Islet of Langerhans (tissue), 1 donor: ENCODE measurements around the gene MARK1.
A peak's percentile ranks its signal among the peaks of the same experiment; 100 is the strongest.
"Not testable (repeated sequence)": the region's sequence is repeated elsewhere in the genome, so short reads cannot be mapped to it uniquely, and the experiment has no call there.

Experiments
- FAIRE-seq: peaks from one replicate; lab custom pipeline; 2011; peaks lifted over from hg19 to GRCh38; lab: Jason Lieb, UNC

MARK1 gene

DNA sequence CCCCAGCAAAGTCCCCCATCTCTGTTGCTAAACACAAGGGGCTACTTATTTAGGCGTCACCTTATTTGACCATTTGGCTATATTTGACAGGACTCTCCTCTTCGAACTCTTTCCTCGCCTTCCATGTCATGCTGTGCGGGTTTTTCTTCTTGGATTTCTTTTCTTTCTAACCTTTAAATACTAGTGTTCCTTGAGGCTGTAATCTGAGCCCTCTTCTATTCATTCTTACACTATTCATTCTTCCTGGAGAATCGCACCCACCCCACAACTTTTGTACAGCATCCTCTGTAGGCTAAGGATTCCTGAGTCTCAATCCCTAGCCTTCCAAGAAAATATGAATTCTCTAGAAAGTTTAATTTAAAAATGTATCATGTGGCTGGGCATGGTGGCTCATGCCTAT lies 100.5 kb downstream of the MARK1 start:
- no peak for FAIRE-seq

DNA sequence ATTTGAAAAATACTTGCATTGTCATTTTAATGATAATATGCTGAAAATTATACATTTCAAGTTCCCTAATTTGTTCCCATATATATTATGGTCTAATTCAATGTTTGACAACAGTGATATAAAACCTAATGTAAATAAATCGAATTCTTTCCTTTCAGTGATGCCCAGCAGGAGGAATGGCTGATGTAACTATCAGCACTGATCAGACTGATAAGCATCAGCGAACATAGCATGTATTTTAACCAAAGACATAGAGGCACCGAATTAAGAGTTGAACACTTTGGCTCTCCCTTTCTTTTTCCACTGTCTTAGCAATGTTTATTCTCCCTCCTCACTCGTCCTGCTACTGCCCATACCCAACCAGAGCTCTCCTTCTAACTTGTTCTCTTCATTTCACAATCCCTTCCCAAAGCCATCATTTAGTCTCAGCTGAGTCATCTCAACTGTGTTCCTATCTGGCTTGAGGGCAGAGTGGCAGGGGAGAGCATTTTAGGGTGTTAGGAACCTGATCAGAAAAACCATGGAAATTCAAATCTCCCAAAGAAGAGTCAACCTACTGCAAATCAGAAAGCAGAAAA lies 103.4 kb downstream of the MARK1 start:
- FAIRE-seq: no peak

DNA sequence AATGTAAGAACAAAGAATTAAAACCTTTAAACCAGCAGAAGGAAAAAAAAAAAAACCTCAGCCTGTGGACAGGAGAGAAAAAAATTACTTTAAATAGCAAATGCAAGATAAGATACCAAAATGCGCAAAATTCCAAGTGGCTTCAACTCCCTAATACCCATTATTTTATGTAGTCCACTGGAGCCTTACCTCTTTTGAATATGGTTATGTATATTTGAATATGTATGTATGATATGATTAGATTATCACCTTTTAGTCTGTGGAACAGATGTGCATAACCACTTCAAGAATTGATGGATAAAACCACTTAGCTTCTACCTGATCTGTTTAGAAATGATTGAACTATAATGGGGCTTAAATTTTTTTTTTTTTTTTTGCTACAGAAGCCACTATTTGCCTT lies 109.8 kb downstream of the MARK1 start:
- FAIRE-seq: no peak

DNA sequence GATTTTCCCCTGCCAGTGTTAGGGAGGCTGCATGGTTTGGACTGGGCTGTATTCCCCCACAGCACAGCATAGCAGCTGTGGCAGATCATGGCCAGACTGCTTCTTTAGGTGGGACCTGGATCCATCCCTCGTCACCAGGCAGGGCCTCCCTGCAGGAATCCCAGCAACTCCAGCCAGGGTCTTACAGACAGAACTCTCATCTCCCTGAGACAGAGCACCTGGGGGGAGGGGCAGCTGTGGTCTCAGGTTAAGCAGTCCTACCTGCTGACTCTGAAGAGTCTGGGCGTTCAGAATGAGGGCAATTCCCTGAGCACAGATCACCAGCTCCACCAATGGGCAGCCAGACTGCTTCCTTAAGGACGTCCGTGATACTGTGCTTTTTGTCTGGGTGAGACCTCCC lies 114.3 kb downstream of the MARK1 start:
- FAIRE-seq: no peak

GRCh38 chr1:220652995-220653394 lies 125.1 kb downstream of the MARK1 start:
- FAIRE-seq: no peak

DNA sequence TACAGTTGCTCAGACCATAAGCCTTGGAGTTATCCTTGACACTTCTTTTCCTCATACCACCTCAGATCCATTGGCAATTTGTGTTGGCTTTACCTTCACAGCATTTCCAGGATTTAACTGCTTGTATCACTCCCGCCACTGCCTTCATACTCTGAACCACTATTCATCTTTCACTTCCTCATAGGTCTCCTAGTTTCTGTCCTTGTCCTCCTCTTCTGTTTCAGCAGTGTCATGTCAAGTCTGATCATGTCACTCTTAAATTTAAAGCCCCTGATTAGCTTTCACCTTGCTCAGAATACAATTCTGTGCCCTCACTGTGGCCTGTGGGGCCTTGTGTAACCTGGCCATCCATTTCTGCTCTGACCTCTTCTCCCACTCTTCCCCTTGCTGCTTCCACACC lies 127.6 kb downstream of the MARK1 start:
- no peak for FAIRE-seq

DNA sequence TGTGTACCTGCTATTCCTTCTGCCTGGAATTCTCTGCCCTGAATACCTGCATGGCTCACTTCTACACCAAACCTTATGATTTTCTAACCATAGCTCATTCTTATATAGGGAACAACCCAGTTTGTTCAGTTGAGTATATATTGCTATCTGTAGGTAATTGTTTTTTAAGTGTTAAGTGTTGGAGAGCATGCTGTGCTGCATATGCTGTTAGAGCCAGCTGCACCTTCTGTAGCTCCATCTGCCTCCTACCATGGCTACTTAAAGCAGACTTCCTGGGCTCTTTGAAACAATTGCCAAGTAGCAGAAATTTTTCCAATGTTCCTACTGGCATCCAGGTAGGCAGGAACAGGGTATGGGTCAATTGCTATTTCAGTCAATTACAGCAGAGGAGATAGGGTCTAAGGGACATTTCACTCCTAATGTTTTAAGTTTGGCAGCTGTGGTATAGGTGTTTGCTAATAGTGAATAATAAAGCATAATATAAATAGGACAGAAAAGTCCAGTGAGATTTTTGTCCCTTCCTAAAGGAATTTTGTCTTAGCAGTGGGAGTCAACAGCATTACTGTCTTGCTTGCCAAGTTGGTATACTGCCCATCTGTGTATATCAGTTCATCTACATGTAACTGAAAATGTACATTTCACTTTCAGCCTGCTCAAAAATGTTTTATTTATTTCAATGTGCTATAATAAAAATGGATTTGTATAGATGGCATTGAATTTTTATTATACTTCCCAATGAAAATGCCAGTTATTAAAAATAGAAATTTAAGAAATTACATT lies 128.2 kb downstream of the MARK1 start:
- FAIRE-seq: no peak

DNA sequence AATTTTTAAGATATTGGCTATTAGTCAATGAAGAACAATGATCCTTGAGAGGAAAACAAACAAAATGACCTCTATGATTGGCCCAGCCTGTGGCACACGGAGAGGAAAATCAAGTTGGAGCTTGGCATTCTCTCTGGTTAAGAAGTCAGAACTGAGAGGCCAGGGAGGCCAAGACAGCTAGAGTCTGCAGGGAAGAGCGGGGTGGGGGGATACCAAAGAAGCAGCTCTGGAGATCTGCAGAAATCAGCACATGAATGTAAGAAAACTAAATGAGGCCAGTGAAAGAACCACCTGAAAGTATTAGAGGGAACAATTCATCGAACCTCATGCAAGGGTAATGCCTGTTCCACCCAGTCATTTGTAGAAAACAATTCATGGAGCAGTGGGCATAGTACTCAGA lies 138.4 kb downstream of the MARK1 start:
- FAIRE-seq: no peak

GRCh38 chr1:220669005-220669404 lies 141.1 kb downstream of the MARK1 start:
- no peak for FAIRE-seq

GRCh38 chr1:220670365-220670764 lies 142.4 kb downstream of the MARK1 start:
- no peak for FAIRE-seq

- FAIRE-seq: no peak
Observed at GRCh38 chr1:220673921-220674320, 146.0 kb downstream of the MARK1 start.

DNA sequence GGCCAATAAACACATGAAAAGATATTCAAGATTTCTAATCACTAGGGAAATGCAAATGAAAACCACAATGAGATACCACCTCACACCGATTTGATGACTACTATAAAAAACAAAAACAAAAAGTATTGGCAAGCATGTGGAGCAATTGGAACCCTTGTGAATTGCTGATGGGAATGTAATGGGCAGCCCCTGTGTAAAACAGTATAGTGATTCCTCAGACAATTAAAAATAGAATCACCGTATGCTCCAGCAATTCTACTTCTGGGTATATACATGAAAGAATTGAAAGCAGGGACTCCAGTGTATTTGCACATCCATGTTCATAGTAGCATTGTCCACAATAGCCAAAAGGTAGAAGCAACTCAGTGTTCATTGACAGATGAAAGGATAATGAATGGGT lies 149.3 kb downstream of the MARK1 start:
- no peak for FAIRE-seq

- FAIRE-seq: peak; percentile 68
Observed at GRCh38 chr1:220680085-220680687, 152.2 kb downstream of the MARK1 start.

GRCh38 chr1:220681220-220681880 lies 153.4 kb downstream of the MARK1 start:
- no peak for FAIRE-seq

- FAIRE-seq: no peak
Observed at GRCh38 chr1:220682901-220683576, 155.1 kb downstream of the MARK1 start.

DNA sequence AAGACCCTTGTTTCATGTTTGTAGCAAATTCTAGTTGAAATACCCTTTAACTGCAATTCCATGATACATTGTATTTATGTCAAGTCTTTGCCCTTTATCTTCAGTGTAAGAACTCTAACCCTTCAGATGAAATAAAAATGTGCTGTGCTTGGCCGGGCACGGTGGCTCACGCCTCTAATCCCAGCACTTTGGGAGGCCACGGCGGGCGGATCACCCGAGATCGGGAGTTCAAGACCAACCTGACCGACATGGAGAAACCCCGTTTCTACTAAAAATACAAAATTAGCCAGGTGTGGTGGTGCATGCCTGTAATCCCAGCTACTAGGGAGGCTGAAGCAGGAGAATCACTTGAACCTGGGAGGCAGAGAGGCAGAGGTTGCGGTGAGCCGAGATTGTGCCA lies 155.8 kb downstream of the MARK1 start:
- not testable (repeated sequence) for FAIRE-seq

GRCh38 chr1:220684890-220685289 lies 157.0 kb downstream of the MARK1 start:
- FAIRE-seq: no peak

DNA sequence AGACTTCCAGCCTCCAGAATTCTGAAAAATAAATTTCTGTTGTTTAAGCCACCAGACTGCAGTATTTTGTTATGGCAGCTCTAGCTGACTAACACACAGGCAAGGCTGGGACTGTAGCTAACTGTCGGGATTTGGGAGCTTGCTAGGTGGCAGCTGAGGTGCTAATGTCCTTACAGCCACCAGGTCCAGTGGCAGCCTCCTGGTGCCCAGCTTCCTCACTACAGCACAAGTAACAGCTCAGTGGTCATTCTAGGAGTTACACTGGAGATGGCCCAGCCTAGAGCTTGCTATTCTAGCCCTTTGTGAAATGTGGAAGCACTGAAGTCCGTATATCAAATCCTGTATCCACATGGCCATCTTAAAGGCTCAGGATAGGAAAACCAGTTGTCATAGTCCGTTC lies 157.9 kb downstream of the MARK1 start:
- FAIRE-seq: no peak

DNA sequence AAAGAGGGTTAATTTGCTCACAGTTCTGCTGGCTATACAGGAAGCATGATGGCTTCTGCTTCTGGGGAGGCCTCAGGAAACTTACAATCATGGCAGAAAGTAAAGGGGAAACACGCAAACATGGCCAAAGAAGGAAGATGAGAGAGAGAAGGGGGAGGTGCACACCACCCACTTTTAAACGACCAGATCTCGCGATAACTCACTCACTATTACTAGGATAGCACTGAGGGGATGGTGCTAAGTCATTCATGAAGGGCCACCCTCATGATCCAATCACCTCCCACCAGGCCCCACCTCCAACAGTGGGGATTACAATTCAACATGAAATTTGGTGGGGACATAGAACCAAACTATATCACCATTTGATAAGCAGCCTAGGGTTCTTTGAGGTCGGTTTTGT lies 159.9 kb downstream of the MARK1 start:
- no peak for FAIRE-seq

- FAIRE-seq: no peak
Observed at GRCh38 chr1:220689666-220690065, 161.7 kb downstream of the MARK1 start.

- no peak for FAIRE-seq
Observed at GRCh38 chr1:220690140-220691052, 162.5 kb downstream of the MARK1 start, which contains the start of gene C1orf115. C1orf115 (plus strand) TSS chr1:220690363; CDS start chr1:220690403, 40 bp downstream.
